Astrocyte (in vitro differentiated cells and primary cell): ENCODE data around the gene LRRC3B.

Experiments
- EZH2 ChIP-seq: IDR thresholded peaks from 2 replicates; pipeline ENCODE4 v1.6.1; 2012; ENCODE audit warnings: mild to moderate bottlenecking, low read length, inconsistent platforms; ENCODE audit not compliant: insufficient read depth
- TF ChIP-seq, protein P1 (sequence below): IDR thresholded peaks from 2 replicates; pipeline ENCODE4 v1.5.1; 2011; ENCODE audit warnings: low read depth, mild to moderate bottlenecking, inconsistent platforms, low read length, moderate library complexity; ENCODE audit not compliant: insufficient read depth

DNA sequence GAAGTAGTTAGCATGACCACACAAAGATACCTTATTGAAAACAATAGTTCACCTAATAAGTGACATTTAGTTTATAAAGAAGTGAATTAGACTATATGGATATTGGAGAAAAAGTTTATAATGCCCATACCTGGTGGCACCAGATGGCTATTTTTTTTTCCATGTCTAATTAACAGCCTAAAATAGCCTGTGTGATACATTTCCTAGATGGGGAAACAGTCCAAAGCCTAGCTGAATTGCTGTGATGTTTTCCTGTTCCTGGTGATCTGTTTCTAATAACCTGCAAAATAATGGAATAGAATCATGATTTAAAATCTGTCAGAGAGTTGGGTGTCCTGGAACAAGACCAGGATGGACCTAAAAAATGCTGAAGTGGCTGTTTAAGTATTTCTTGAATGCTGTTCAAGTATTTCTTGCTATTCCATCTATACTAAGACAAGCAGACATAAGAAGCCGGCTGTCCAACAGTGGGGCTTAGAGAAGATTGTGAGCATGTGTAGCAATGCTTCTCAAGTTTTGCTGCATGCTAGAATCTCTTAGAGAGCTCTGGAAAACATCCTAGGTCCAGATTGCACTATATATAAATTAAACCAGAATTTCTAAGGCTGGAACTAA lies 31.3 kb downstream of the LRRC3B start:
- TF ChIP-seq, protein P1, sequence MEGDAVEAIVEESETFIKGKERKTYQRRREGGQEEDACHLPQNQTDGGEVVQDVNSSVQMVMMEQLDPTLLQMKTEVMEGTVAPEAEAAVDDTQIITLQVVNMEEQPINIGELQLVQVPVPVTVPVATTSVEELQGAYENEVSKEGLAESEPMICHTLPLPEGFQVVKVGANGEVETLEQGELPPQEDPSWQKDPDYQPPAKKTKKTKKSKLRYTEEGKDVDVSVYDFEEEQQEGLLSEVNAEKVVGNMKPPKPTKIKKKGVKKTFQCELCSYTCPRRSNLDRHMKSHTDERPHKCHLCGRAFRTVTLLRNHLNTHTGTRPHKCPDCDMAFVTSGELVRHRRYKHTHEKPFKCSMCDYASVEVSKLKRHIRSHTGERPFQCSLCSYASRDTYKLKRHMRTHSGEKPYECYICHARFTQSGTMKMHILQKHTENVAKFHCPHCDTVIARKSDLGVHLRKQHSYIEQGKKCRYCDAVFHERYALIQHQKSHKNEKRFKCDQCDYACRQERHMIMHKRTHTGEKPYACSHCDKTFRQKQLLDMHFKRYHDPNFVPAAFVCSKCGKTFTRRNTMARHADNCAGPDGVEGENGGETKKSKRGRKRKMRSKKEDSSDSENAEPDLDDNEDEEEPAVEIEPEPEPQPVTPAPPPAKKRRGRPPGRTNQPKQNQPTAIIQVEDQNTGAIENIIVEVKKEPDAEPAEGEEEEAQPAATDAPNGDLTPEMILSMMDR = no peak
- no peak for TF ChIP-seq EZH2
